ENCODE measurements around the gene CCDC92. TPM values are rescaled to one million over a fixed set of nuclear protein-coding genes. Genes with fewer than 3 reads are reported as not detected.

Gene CCDC92
- total RNA-seq, 1 donor from 2014 or later: 22.9 TPM

DNA sequence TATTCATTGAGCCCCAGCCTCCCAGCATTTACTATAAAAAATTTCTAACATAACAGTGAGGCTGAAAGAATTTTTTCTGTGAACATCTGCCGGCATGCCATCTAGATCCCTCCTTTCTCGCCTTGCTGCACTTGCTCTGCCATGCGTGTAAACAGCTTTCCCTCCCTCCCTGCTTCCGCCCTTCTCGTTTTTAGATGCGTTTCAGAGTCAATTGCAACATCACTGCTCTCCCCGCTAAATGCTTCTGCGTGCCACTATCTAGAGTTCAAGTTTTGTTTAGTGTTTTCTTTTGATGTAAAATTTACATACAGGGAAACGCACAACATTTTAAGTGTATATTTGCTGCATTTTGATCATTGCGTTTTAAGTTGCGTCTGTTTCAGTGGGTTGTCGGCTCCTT lies 83.6 kb downstream of the CCDC92 start:
- H3K36me3 Mint-ChIP-seq: no peaks in the 10 kb centered on the region
- TF ChIP-seq, protein P1, sequence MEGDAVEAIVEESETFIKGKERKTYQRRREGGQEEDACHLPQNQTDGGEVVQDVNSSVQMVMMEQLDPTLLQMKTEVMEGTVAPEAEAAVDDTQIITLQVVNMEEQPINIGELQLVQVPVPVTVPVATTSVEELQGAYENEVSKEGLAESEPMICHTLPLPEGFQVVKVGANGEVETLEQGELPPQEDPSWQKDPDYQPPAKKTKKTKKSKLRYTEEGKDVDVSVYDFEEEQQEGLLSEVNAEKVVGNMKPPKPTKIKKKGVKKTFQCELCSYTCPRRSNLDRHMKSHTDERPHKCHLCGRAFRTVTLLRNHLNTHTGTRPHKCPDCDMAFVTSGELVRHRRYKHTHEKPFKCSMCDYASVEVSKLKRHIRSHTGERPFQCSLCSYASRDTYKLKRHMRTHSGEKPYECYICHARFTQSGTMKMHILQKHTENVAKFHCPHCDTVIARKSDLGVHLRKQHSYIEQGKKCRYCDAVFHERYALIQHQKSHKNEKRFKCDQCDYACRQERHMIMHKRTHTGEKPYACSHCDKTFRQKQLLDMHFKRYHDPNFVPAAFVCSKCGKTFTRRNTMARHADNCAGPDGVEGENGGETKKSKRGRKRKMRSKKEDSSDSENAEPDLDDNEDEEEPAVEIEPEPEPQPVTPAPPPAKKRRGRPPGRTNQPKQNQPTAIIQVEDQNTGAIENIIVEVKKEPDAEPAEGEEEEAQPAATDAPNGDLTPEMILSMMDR (conservative IDR thresholded peaks at IDR 0.05): no peak
- H3K9me3 Mint-ChIP-seq: no peaks in the 10 kb centered on the region
- no peak overlapping the region for H3K4me3 Mint-ChIP-seq
- no peak overlapping the region for H3K27ac Mint-ChIP-seq
- H3K27me3 Mint-ChIP-seq: peaks cover 29% of the 10 kb centered on the region
- no peaks in the 10 kb centered on the region for H3K4me1 Mint-ChIP-seq (ENCODE audit: unreplicated experiment)
- DNase-seq (ENCODE audit: extremely low spot score, unreplicated experiment): no peak

DNA sequence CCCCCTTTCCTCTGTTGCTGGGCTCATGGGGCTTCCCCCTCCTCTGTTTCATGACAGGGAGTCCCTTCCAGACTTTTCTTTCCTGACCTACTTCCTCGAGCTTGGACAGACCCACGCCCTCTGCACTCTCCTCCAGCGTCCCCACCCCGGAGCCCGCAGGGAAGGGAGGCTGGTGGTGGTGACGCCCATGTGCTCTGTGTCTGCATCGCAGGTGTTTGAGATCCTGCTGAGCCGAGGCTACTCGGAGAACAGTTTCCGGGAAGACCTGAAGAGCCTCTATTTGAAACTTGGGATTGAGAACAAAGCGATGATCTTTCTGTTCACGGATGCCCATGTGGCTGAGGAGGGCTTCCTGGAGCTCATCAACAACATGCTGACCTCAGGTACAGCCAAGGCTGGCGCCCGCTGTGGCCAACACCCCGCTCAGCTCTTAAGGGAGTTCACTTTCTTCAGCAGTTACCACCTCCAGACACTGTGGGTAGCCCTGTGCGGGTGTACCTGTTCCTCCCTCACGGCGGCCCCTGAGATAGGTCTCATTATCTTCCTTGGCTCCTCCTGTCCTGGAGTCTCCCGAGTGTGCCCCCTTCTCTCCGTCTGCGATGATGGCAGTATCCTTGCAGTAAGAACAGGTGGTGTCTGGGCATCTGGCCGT lies 85.6 kb downstream of the CCDC92 start:
- TF ChIP-seq, protein P1 (conservative IDR thresholded peaks at IDR 0.05): no peak
- Mint-ChIP-seq H3K36me3 (no peaks in the 10 kb centered on the region), H3K27me3 (peaks cover 32% of the 10 kb centered on the region), H3K4me3 (no peak overlapping the region), H3K4me1 (ENCODE audit: unreplicated experiment) (no peaks in the 10 kb centered on the region), H3K27ac (no peak overlapping the region), H3K9me3 (no peaks in the 10 kb centered on the region)
- no peak for DNase-seq (ENCODE audit: extremely low spot score, unreplicated experiment)

DNA sequence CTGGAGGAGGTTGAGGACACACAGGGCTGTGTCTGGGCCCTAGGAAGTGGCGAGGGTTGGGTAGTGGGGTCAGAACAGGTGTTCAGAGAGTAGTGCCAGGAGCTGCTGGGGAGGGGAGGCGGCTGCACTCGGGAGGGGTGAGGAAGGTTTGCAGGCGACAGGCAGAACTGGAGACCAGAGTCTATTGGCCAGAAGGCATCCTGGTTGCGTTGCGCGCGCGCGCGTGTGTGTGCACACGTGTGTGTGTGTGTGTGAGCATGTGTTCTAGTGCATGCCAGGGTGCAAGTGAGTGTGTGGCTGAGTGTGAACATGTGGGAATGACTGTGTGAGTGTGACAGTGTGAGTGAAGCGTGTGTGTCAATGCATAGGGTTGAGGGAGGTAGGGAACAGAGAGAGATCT lies 86.4 kb downstream of the CCDC92 start:
- TF ChIP-seq, protein P1 (conservative IDR thresholded peaks at IDR 0.05): no peak
- H3K27ac Mint-ChIP-seq: no peak overlapping the region
- H3K9me3 Mint-ChIP-seq: no peaks in the 10 kb centered on the region
- no peaks in the 10 kb centered on the region for H3K4me1 Mint-ChIP-seq (ENCODE audit: unreplicated experiment)
- no peaks in the 10 kb centered on the region for H3K36me3 Mint-ChIP-seq
- peaks cover 29% of the 10 kb centered on the region for H3K27me3 Mint-ChIP-seq
- DNase-seq (ENCODE audit: extremely low spot score, unreplicated experiment): no peak
- no peak overlapping the region for H3K4me3 Mint-ChIP-seq

Other genes with a start within 250 kb of the CCDC92 start
- gene DNAH10, start 210.5 kb downstream of the CCDC92 start, total RNA-seq (ENCODE audit: low replicate concordance): 0.29 and 0.56 TPM in 2 replicates
- gene ZNF664, start 384 bp upstream of the CCDC92 start, total RNA-seq (ENCODE audit: low replicate concordance): 140 and 149 TPM in 2 replicates

All from type B pancreatic cell (in vitro differentiated cells).